HepG2 (cell line): ENCODE data around the gene ZBTB32. TPM values are rescaled to one million over a fixed set of nuclear protein-coding genes. Genes with fewer than 3 reads are reported as not detected.
A peak's percentile ranks its signal among the peaks of the same experiment; 100 is the strongest.

Source experiments
- ARHGAP35 ChIP-seq: sonication (generic); formaldehyde crosslinking; IDR thresholded peaks from 2 replicates; pipeline ENCODE4 v1.9.0; 2022; ENCODE audit warnings: mild to moderate bottlenecking, inconsistent platforms, moderate library complexity, missing genetic modification reagents, borderline replicate concordance
- ATM ChIP-seq: fragments of 450-650 bp; IDR thresholded peaks from 2 replicates; pipeline ENCODE4 v1.7.1; 2017; ENCODE audit warnings: mild to moderate bottlenecking, borderline replicate concordance
- FOXA3 ChIP-seq: IDR thresholded peaks from 2 replicates; pipeline ENCODE4 v1.6.1; 2016; ENCODE audit warnings: missing genetic modification reagents, missing compliant biosample characterization
- HNRNPLL ChIP-seq: fragments of 200-400 bp; formaldehyde crosslinking; IDR thresholded peaks from 2 replicates; pipeline ENCODE4 v1.6.1; 2017; ENCODE audit warnings: mild to moderate bottlenecking, low read depth, low read length; ENCODE audit not compliant: poor library complexity, severe bottlenecking
- HOXA5 ChIP-seq: sonication (generic); formaldehyde crosslinking; IDR thresholded peaks from 2 replicates; pipeline ENCODE4 v1.4.0; 2020; ENCODE audit warnings: missing genetic modification reagents
- KAT8 ChIP-seq: IDR thresholded peaks from 2 replicates; pipeline ENCODE4 v1.6.1; 2016; ENCODE audit warnings: missing genetic modification reagents, missing compliant biosample characterization
- PAX8 ChIP-seq: sonication (generic); formaldehyde crosslinking; IDR thresholded peaks from 2 replicates; pipeline ENCODE4 v1.8.0; 2022; ENCODE audit warnings: mild to moderate bottlenecking, missing genetic modification reagents, borderline replicate concordance
- TMF1 ChIP-seq: sonication (generic); formaldehyde crosslinking; IDR thresholded peaks from 2 replicates; pipeline ENCODE4 v1.8.1; 2022; ENCODE audit warnings: low read depth, missing genetic modification reagents
- TRIM22 ChIP-seq: fragments of 450-650 bp; IDR thresholded peaks from 2 replicates; pipeline ENCODE4 v1.6.1; 2017
- ZBTB20 ChIP-seq: sonication (generic); formaldehyde crosslinking; IDR thresholded peaks from 2 replicates; pipeline ENCODE4 v1.8.1; 2023; ENCODE audit warnings: missing genetic modification reagents, low read depth, mild to moderate bottlenecking, borderline replicate concordance
- ZNF263 ChIP-seq: sonication (generic); formaldehyde crosslinking; IDR thresholded peaks from 2 replicates; pipeline ENCODE4 v1.4.0; 2020; ENCODE audit warnings: missing genetic modification reagents
- ZNF556 ChIP-seq: sonication (generic); formaldehyde crosslinking; IDR thresholded peaks from 2 replicates; pipeline ENCODE4 v1.4.0; 2020; ENCODE audit warnings: mild to moderate bottlenecking, missing genetic modification reagents, borderline replicate concordance
- ZNF646 ChIP-seq: sonication (generic); formaldehyde crosslinking; IDR thresholded peaks from 2 replicates; pipeline ENCODE4 v1.9.0; 2021; ENCODE audit warnings: mild to moderate bottlenecking, missing genetic modification reagents
- ZNF776 ChIP-seq: sonication (generic); formaldehyde crosslinking; IDR thresholded peaks from 2 replicates; pipeline ENCODE4 v1.4.0; 2020; ENCODE audit warnings: mild to moderate bottlenecking, missing genetic modification reagents
- ZNF777 ChIP-seq: sonication (generic); formaldehyde crosslinking; IDR thresholded peaks from 2 replicates; pipeline ENCODE4 v1.4.0; 2020; ENCODE audit warnings: missing genetic modification reagents
- polyA plus RNA-seq, 8 experiments: library from polyadenylated mRNA; depleted of rRNA in 3 of 8; stranded (reverse) in 7 of 8; unstranded in 1 of 8; fragments of >200 nt; fragmentation: Illumina TruSeq in 4 of 8; extraction: Trizol in 4 of 8; gene quantifications; 2 replicates each; pipeline versions ENCODE4 v1.2.1 to v1.2.3, GENCODE V29; 2011 to 2016; ENCODE audit warnings: low read depth in 4 of 8, missing spikeins in 1 of 8, mixed read lengths in 1 of 8; ENCODE audit not compliant: insufficient read depth in 1 of 8
- total RNA-seq, 5 experiments: library from RNA; depleted of rRNA; stranded (reverse); fragments of >200 nt; fragmentation: Illumina TruSeq; extraction: Trizol; gene quantifications; 2 replicates each; pipeline ENCODE4 v1.2.3, GENCODE V29; 2016; ENCODE audit warnings: low read depth in 1 of 5
- TF ChIP-seq, protein P1 (sequence below): sonication (generic); formaldehyde crosslinking; IDR thresholded peaks from 2 replicates; pipeline ENCODE4 v1.8.0; 2022; ENCODE audit warnings: mild to moderate bottlenecking, missing genetic modification reagents; ENCODE audit not compliant: insufficient replicate concordance
- TF ChIP-seq, protein P2 (sequence below): sonication (generic); formaldehyde crosslinking; IDR thresholded peaks from 2 replicates; pipeline ENCODE4 v1.5.1; 2020; ENCODE audit warnings: mild to moderate bottlenecking, moderate library complexity, missing genetic modification reagents

ZBTB32 gene
- total and polyA plus RNA-seq, 2 of the 13 experiments (the other 11 are each of a cell fraction or from before 2014, with no cell fraction given) = not detected

DNA sequence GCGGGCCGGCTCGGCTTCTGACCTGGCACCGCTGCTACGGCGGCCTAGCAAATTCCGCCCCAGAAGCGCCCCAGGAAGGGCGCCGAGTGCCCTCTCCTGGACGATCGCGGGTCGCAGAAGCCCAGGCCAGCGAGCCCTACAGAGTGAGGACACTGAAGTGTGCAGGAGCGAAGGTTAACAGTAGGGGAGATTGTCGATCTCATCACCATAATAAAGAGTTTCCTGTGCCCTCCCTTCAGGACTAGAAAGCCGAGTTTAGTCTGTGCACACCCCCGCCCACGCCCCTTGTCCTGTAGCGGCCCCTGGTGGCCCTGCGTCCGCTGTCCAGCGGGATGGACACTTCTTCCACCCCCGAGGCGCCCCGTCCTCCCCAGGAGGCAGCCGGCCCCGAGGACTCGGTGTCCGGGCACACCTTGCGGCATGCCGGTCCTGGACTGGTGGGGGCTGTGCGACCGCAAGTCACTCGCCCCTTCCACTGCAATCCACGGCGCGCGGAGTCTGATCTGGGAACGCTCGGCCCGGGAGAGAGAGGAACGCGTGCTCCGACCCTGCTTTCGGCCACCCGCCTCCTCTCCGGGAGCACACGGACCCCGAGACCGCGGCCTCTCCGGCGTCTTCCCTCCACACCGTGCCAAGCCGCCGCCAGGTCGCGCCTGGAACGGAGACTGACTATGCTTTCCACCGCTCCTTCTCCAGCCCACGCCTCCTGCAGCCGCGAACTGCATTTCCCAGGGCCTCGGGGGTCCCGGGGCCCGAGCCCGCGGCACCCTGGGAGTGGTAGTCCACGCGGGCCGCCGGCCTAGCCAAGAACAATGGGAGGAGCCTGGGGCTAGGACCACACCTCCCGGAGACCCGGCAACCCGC lies 12.7 kb downstream of the ZBTB32 start (continued):
- peak; percentile 67 for TF ChIP-seq HNRNPLL
- no peak; the same call in 1 of the 2 replicates for TF ChIP-seq ZBTB20 (CRISPR knock-in tag)
- peak; percentile 64; the same call in 1 of the 2 replicates for TF ChIP-seq ZNF777 (CRISPR knock-in tag)
- no peak; the same call in 1 of the 2 replicates for TF ChIP-seq ARHGAP35 (CRISPR knock-in tag)
- no peak for TF ChIP-seq PAX8
- TF ChIP-seq TRIM22 = no peak
- no peak for TF ChIP-seq ZNF646 (CRISPR knock-in tag)
- 0 out of 2 replicates have a peak, but pooled peaks have one; percentile 17 for TF ChIP-seq TMF1 (CRISPR knock-in tag)
- 0 out of 2 replicates have a peak, but pooled peaks have one; percentile 28 for TF ChIP-seq HOXA5 (CRISPR knock-in tag)
- TF ChIP-seq FOXA3 (CRISPR knock-in tag) = no peak
- peak; percentile 98 for TF ChIP-seq ZNF263 (CRISPR knock-in tag)
- TF ChIP-seq ZNF556 (CRISPR knock-in tag) = no peak
- peak; percentile 80 for TF ChIP-seq KAT8 (CRISPR knock-in tag)
- TF ChIP-seq, protein P1, sequence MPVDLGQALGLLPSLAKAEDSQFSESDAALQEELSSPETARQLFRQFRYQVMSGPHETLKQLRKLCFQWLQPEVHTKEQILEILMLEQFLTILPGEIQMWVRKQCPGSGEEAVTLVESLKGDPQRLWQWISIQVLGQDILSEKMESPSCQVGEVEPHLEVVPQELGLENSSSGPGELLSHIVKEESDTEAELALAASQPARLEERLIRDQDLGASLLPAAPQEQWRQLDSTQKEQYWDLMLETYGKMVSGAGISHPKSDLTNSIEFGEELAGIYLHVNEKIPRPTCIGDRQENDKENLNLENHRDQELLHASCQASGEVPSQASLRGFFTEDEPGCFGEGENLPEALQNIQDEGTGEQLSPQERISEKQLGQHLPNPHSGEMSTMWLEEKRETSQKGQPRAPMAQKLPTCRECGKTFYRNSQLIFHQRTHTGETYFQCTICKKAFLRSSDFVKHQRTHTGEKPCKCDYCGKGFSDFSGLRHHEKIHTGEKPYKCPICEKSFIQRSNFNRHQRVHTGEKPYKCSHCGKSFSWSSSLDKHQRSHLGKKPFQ = peak; percentile 93
- no peak for TF ChIP-seq ZNF776 (CRISPR knock-in tag)
- no peak for TF ChIP-seq ATM
- TF ChIP-seq, protein P2, sequence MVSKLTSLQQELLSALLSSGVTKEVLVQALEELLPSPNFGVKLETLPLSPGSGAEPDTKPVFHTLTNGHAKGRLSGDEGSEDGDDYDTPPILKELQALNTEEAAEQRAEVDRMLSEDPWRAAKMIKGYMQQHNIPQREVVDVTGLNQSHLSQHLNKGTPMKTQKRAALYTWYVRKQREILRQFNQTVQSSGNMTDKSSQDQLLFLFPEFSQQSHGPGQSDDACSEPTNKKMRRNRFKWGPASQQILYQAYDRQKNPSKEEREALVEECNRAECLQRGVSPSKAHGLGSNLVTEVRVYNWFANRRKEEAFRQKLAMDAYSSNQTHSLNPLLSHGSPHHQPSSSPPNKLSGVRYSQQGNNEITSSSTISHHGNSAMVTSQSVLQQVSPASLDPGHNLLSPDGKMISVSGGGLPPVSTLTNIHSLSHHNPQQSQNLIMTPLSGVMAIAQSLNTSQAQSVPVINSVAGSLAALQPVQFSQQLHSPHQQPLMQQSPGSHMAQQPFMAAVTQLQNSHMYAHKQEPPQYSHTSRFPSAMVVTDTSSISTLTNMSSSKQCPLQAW (CRISPR knock-in tag) = 0 out of 2 replicates have a peak, but pooled peaks have one; percentile 6
